GM19043 (cell line): ENCODE results near the gene RFX4.

Experiments used
- ATAC-seq: cut with Tn5 transposase; IDR thresholded peaks from one replicate; pipeline ENCODE4 v1.9.1; 2021; ENCODE audit warnings: low read depth; ENCODE audit not compliant: unreplicated experiment

The RFX4 gene

DNA sequence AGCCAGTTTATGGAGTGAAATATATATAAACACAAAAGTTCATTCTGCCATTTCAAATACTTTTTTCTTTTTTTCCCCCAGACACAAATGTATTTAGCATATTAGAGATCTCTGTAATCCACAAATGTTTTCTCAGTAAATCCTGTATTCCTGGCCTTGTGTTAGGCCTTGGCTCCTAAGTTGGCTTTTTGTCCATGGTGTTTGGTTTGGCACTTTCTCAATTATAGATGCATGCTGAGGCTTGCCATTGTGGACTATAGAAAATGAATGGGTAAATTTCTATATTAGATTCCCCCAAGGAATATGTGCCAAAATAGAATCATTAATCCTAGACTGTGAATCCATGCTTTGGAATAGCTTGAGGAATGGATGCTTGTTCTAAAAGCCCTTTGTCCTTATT, 208.7 kb downstream of the RFX4 start:
- no peak for ATAC-seq

DNA sequence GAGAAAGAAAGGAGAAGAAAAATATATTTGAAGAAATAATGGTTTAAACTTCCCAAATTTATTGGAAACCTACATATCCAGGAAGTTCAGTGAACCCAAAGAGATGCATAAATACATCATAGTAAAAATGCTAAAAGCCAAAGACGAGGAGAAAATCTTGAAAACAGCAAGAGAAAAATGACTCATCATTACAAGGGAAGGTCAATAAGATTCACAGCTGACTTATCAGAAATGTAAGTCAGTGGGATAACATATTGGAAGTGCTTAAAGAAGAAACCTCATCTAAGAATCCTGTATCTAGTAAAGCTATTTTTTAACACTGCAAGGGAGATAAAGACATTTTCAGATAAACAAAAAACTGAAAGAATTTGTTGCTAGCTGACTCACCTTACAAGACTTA, 211.6 kb downstream of the RFX4 start:
- ATAC-seq: no peak

DNA sequence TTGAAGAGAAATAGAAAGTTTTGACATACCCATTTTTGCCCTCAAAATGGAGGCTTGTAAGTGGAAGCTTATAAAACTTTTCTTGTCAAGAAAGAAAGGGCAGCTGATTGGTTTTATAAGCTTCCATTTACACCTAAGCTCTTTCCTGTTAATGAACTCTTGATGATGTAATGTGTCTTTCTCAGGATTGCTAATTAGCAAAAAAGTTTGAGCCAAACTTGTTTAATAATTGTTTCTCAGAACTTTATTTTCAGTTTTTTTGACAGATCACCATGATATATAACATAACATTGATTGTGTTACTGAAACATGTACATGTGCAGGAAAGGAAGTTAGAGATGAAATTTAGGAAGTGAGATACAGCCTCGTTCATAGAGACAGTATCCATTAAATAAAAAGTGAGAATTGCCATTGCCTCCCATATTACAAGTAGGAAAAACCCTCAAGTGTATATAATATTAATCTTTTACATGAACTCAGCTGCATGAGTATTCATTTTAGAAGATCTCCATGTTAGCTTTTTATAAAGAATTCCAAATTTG, 218.4 kb downstream of the RFX4 start:
- ATAC-seq: no peak

DNA sequence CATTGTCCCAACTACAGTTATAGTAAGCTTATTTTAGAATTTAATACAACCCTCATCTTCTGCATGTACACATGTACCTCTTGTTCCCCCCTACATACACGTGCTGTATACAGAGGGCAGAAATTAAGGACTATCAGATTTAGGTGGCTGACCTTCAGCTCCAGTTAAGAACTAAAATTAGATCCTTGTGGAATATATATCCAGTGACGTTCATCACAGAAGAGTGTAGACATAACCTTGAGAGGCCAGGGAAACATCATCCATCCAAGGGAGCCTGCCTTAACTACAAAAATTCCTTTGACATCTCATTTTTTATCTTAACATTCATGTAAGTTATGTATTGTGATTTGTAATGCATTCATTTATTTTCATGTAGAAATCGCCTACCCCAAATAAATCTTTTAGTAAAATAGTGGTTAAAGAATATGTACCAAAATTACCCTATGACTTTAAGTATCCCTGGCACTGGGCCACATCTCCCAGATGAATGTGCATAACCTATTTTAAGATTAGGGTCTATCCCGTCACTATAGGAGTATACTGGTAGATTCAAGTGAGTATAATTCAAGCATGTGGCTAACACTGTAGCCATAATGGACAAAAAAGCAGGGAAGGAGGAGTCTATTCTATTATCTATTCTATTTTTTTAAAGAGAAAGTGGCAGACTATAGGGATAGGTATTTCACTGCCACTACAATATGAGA, 219.2 kb downstream of the RFX4 start:
- no peak for ATAC-seq

DNA sequence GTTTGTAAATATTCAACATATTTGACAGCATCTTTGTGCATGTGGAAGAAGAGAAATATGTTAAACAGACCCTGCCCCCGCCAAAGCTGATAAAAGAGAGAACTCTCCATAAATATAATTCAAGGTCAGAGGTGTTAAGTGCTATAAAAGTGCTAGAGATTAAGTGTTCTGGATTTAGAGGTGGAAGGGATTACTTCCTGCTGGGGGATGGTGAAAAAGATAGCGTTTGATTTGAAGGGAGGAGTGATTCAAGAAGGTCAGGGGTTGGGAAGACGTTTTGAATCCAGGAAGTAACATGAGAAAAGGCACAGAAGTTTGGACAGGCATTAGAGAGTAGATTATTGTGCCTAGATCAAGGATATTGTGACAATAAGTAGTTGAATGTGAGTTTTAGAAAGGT, 221.9 kb downstream of the RFX4 start:
- ATAC-seq: no peak
